GM19193 (cell line): ENCODE data around the gene SETD1B.

Experiments
- POLR2A ChIP-seq: IDR thresholded peaks from 4 replicates; pipeline ENCODE4 v1.6.1; 2011; ENCODE audit not compliant: insufficient read depth, insufficient read length; ENCODE audit errors: extremely low read depth

The SETD1B gene

DNA sequence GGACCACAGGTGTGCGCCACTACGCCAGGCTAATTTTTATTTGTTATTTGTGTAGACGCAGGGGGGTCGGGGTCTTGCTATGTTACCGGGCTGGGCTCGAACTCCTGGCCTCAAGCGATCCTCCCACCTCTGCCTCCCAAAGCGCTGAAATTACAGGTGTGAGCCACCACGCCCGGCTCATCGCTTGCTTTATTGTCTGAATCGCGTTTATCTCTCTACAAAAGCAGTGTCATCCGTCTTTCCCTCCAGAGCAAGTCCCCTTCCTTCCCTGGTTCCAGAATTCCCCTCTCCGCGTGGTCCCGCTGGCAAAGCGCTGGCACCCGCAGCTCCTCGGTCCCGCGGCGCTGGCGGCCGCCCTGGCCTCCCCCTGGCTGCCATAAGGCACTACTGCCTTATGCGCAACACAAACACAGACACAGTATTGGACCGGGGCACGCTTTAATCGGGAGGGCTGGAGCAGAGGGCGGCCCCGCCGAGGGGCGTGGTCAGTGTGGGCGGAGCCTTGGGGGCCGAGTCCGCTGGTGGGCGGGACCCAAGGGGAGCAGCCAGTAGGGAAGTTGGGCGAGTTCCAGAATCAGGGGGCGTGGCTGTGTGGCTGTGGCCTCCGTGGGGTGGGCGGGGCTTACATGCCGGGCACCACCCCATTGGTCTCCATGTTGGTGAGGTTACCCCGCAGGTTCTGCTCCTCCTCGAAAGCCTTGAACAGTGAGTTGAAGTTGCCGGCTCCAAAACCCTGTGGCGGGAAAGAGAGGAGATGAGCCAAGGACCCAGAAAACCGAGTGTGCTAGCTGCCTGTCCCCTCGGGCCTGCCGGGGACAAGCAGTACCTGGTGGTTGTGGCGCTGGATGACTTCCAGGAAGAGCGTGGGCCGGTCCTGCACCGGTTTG, 35.5 kb downstream of the SETD1B start:
- peak; percentile 75 for TF ChIP-seq POLR2A

- TF ChIP-seq POLR2A: no peak
These were observed 36.4 kb downstream of the SETD1B start for GRCh38 chr12:121839993-121840761.

- TF ChIP-seq POLR2A: no peak
These were observed 39.6 kb downstream of the SETD1B start for GRCh38 chr12:121843236-121843982.

DNA sequence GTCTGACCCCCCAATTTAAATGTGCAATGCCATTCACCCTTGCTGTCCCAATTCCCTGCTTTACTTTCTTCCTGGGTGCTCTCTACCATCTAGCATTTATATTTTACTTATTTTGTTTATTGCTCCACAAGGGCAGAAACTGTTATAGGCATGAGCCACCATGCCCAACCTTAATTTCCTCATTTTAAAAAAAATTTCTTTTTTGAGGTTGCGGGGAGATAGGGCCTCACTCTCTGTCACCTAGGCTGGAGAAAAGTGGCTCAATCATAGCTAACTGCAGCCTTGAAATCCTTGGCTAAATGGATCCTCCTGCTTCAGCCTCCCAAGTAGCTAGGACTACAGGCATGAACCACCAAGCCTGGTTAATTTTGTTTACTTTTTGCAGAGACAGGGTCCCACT, 41.9 kb downstream of the SETD1B start:
- TF ChIP-seq POLR2A: no peak

DNA sequence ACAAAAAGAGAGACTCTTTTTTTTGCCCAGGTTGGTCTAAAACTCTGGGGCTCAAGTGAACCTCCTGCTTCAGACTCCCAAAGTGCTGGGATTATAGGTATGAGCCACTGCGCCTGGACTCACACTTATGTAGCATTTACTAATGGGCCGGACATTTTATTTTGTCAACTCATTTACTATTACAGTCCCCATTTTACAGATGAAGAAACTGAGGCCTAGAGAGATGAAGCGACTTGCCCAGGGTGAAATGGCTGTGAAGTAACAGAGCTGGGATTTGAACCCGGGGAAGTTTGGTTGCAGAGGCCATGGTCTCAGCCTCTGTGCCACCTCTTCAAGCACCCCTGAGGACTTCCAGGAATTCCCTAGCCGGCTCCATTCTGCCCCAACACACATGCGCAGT, 45.4 kb downstream of the SETD1B start:
- TF ChIP-seq POLR2A: no peak

- no peak for TF ChIP-seq POLR2A
These were observed 45.9 kb downstream of the SETD1B start for GRCh38 chr12:121849665-121850064.

DNA sequence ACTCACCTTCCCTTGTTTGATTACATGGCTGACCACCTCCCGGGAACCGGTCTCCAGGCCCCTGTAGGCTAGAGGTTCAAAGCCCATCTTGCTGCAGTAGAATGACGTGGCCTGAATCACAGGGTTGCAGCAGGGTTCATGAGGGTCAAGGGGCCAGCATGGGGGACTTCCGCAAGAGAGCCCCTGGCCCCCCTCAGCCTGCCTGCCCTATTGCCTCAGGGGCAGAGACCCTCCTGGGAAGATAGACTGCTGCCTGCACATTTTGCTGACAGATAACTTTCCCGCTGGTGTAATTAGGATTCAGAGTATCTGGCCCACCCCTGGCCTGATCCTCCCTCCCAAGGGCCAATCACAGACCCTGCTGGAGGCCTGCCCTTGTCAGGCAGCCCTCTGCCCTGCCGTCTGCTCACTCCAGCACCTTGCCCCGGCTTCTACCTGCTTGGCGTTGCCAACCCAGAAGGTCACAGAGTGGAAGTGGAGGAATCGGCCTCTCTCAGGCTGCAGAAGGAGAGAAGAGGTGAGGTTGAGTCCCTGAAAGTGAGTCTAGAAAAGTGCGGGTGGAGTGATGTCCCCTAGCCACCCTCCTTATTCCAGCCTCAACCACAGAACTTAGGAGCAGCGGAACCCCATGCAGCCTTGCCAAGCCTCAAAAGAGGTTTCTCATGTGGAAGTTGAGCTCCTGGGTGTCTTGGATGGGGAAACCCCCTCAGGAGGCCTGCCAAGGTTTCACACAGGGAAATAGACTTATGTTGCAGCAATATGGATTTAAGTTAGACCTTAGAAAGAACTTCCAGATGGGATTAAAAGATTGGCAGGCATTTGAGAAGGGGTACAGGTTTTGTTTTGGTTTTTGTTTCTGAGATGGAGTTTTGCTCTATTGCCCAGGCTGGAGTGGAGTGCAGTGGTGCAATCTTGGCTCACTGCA, 53.8 kb downstream of the SETD1B start:
- TF ChIP-seq POLR2A: no peak

DNA sequence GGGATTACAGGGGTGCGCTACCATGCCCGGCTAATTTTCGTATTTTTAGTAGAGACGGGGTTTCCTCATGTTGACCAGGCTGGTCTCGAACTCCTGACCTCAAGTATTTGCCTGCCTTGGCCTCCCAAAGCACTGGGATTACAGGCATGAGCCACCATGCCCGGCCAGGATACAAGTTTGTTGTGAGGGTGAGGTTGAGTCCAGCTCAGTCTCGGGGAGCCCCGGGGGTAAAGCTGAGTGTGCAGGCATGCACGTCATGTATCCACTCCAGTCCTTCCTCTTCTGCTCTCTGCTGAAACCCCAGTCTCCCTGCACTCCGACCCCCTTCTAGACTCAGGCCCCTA, 54.5 kb downstream of the SETD1B start:
- no peak for TF ChIP-seq POLR2A

DNA sequence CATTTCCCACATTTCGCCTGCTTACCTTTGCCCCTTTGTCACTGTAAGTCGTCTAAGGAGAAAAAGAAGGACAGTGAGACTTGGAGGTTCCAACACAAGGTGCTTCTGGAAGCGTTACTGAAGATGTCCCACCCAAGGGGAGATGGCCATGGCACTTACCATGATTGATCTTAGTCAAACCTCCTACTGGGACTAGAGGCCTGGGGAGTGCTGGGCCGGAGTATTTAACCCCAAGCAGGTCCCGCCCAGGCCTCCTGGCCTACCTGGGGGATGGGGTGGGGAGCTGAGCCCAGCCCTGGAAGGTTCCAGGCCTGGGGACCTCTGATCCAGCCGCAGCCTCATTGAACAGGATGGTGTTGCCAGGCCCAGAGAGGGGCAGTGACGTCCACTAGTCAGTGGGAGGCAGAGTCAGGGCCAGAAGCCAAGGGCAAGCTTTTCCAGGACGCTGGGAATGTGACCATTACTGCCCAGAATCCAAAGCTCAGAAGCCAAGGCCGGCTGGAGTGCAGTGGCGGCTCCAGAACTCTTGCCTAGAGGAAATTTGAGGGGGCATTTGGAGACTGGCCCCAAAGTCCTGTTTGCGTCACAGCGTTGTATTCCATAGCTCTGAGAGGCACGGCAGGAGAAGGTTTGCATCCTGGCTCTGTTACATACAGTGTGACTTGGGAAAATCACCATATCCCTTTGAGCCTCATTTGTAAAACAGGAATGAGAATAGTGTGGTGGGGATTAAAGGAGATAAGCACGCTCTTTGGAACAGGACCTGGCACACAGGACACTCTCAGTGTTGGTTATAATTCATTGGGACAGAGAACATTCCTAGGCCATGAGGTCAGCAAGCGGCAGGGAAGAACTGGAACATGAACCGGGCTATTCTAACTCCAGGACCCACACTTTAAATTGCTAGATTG, 55.1 kb downstream of the SETD1B start, which contains the start of gene HPD:
HPD (minus strand) TSS at position 198 of the 911 bp plus-strand sequence; CDS start at position 162, 36 bp downstream.
- TF ChIP-seq POLR2A: no peak

DNA sequence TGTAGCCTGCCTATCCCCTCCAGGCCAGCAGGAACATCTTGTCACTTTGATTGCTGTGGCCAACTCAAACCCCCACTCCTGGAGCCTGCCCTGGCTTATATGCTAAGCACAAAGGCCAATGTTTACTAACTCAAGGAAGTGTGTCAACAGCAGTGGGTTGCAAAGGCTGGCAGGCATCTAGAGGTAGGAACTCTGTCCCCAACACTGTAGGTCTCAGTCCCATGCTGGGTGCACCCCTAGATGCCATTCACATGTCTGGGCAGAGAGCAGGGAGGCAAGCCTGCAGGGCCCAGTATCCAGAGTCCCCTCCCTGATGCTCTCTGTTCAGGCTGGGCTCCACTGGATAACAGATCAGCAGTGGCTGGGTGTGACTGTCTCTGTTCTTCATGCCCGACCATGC, 56.4 kb downstream of the SETD1B start:
- no peak for TF ChIP-seq POLR2A

DNA sequence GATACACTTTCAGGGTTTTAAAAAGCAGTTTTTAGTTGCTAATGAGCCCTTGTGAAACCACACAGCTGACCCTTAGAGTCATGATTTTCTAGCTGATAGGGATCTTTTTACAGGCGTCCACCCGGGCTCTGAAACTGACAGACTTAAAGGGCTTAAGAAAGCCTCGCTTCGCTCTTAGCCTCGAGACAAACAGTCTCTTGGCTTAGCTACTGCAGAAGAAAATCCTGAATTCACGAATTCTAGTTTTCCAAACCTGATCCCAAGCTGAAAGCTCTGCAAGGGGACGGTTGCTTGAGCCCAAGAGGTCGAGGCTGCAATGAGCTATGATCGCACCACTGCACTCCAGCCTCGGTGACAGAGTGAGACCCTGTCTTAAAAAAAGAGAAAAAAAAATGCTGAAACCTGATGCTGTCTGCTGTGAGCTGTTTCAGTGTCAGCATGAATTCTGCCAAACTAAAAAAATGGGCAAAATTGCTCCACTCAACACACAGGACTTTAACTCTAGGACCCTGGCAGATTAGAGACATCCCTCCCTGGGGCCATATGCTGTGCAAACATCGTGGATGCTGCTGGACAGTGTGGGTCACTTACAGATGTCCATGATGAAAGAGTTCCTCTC, 57.9 kb downstream of the SETD1B start:
- TF ChIP-seq POLR2A: no peak

DNA sequence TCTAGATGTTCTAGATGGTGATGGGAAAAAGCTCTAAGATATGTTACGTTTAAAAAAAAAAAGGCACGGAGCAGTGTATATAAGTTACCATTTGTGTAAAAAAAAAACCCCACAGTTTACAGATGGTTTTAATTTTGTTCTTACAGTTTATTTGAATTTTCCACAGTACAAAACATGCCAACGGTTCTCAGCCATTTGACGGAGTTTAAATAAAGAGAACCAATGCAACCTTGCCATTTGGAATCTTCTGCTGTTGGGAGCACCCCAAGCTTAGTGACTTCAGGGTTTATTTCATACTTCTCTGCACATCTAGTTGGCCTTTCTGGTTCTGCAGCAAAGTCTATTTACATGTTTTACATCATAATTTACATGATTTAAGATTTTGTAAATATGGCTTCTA, 62.5 kb downstream of the SETD1B start:
- no peak for TF ChIP-seq POLR2A

DNA sequence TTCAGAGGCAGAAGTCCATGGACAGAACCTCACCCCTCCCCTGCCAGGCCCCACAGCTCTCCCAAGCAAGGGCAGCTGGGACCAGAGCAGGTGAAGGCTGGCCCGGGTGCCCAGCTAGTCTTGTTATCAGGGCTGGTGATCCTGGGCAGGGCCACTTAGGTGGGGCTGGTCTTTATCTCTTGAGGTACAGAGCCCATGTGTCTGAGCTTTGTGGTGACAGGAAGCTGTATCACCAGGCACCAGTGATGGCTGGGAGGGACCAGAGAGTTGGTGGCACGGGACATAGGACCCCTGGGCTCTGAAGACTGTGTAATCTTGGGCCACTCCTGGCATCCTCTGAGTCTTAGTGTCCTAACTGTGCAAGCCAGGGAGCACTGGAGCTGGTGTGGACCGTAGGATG, 67.7 kb downstream of the SETD1B start:
- no peak for TF ChIP-seq POLR2A

DNA sequence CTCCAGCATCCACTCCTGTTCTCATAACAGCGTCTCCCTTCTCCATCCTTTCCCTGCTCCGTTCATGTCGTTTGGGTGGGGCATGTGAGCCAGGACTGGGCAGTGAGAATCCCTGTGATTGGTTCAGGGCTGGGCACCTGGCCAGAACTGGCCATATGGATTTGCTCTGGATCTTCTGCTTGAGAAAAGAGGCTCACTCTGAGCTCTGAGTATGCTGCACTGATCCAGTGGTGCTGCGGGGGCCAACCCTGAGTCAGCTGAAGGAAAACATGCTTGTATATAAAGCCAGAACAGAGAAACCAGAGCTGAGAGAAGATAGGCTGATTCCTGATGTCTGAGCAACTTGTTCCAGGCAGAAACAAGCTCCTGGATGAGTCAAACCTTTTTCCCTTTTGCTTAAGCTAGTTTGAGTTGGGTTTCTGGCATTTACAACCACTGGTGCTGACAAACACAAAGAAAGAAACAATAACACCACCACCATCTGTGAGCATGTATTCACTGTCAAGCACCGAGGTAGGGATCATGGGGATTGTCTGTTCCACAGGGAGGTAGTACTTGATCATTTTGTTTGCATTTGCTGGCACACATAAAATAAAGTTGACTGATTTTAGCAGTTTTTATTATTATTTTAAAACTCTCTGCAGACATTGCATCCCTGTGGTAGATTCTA, 68.9 kb downstream of the SETD1B start:
- no peak for TF ChIP-seq POLR2A
